ENCODE measurements around the gene CRTAC1.
A peak's percentile ranks its signal among the peaks of the same experiment; 100 is the strongest.
"Not testable (repeated sequence)": the region's sequence is repeated elsewhere in the genome, so short reads cannot be mapped to it uniquely, and the experiment has no call there.

Gene CRTAC1

DNA sequence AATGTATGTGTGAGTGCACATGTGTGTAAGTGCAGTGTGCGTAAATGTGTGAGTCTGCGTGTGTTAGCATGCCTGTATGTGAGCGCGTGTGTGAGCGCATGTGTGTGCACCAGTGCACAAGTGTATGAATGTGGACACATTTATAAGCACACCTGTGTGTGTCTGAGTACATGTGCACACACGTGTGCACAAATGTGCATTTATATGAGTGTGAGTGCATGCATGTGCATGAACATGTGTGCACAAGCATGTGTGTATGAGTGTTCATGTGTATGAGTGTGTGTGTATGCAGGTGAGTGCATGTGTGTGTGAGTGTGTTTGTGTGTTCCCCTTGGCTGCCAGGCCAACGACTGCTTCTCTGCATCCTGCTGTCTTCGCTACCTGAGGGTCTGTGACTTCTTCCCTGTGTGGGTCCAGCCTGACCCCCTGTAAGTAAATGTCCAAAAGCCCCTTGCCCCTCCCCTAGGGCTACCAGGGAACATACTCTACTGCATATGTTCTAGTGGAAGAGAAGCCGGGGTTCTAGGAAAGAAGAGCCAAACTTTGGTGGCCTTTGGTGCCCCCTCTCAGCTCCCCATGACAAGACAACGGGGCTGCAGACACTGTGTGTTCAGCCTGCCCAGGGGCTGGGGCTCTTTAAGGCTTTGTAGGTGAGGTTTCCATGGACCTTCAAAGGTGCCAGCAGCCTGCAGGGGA is 163.7 kb downstream of the CRTAC1 start:
- DNase-seq: no peak

- DNase-seq: no peak
Observed at GRCh38 chr10:97865488-97865887, 164.9 kb downstream of the CRTAC1 start.

DNA sequence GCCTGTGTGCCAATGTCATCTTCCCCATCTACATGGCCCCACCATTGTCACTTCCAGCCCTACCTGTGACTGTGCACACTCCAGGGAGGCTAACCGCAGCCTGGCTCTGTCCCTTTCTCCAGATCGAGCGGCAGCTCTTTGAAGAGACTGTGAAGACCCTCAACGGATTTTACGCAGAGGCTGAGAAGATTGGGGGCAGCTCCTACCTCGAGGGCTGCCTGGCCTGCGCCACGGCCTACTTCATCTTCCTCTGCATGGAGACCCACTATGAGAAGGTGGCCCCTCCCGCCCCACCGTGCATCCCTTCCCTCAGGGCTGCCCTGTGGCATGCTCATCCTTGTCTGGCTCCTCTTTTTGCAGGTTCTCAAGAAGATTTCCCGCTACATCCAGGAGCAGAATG is 166.6 kb downstream of the CRTAC1 start:
- DNase-seq: no peak

- DNase-seq: no peak
Observed at GRCh38 chr10:97861924-97862323, 168.5 kb downstream of the CRTAC1 start.

DNA sequence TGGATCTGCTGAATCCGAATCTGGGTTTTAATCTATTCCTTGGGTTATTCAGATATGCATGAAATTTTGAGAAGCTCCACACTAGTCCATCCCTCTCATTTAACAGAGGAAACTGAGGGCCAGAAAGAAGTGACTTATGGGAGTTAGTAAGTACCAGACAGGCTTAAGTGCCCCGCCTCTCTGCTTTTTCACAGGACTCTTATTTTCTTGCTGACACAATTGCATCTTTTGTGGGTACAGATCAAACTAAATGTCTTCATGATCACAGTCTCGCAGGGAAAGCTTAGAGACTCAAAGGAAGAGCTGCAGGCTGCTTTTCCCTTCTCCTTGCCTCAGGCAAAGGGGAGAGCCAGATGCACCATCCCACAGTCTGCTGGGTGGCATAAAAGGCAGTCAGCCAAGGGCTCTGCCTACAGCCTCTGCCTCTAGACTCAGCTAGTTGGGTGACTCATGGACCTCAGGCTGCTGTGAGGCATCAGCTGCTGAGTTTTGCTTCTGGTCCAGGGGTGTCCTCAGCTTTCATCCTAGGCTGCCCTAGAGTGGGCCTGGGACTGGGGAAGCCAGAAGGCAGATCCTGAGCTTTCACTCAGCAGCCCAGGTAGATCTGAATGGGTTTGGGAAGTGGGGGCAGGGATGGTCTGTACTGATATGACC is 169.2 kb downstream of the CRTAC1 start:
- DNase-seq: no peak

GRCh38 chr10:97858001-97858439 is 172.4 kb downstream of the CRTAC1 start:
- no peak for DNase-seq

DNA sequence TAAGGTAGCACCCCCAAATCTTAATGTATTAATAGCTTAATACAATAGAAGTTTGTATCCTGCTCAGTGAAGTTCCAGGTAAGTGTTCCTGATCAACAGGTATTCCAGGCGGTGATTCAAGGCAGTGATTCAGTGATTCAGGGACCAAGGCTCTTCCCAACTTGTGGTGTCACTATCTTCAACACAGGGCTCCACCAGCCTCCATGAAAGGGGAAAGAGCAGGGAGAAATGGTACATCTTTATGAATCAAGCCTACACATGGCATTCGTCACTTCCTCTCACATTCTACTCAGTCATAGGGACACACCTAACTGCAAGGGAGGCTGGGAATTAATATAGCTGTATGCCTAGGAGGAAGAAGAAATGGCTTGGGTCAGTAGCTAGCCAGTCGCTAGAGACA is 175.7 kb downstream of the CRTAC1 start:
- no peak for DNase-seq

DNA sequence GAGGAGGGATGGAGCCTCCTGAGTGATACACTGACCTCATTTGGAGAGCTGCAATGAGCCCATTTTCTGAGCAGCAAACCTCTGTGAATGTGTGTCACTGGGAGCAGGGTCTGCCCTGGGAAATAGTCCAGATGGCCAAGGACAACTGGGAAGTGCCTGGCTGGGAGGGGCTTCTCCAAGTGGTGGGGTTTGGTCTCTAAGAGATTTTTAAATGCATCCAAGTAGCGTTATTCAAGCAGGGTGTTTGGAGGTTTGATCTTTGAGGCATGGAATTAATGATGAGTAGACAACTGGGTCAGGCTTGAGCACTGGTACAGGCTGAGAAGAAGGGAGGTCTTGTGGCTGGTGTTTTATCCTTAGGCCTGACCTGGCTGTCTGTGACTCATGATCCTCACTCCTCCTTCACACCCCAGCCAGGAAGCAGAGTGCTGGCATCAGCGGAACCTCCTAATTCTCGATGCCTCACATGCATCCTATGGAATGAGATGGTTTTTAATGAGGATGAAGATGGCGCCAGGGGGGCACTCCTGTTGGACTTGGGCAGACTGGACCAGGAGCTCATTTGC is 177.5 kb downstream of the CRTAC1 start:
- DNase-seq: no peak

- DNase-seq: no peak
Observed at GRCh38 chr10:97852277-97852676, 178.1 kb downstream of the CRTAC1 start.

DNA sequence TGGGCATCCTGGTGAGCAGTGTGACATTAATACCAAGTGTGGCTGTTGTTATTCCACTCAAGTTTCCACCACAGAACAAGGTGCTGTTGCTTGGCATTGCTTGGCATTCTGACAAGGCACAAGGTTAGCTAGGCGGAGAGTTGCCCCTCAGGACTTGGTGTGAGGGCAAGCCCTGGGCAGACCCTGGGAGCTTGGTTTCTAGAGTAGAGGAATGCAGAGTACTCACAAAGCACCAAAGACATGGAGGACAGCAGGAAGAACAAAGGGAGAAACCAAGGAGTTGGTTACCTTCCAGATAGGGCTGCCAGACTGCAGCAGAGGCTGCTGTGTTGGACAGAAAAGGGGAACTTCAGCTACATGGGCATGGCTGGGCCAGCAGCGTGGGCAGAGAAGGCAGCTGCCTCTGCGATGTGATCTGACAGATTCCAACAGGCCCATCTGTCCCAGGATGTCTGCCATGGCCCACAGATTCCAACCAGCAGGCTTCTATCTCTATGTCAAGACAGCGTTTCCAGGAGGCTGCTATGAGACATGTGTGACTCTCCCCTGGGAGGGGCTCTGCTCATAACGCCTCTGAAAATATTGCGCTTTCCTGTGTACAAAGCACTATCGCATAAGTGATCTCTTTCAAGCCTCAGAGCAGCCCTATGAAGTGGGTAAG is 178.9 kb downstream of the CRTAC1 start:
- DNase-seq: peak; percentile 37

DNA sequence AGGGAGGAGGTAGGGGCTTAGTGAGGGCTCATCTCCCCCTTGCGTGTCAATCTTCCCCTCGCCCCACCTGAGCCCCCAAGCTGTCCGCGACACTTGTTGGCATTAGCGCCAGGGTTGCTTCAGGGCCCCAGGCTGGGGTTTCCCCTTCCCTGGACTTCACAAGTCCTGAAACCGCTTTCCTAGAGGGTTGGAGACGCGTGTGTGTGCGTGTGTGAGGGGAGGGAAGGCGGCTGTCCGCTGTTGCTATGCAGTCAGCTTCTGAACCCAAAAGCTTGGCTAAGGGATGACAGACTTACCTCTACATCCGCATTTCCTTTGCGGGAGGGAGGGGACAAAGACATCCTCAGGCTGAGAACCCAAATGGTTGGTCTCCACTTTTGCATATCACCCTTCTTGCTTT is 180.0 kb downstream of the CRTAC1 start:
- no peak for DNase-seq

GRCh38 chr10:97849687-97850402 is 180.6 kb downstream of the CRTAC1 start, which contains the start of gene GOLGA7B:
TSS of gene GOLGA7B (plus strand) at chr10:97849843. CDS start at chr10:97850304, 461 bp downstream.
- peak; percentile 54 for DNase-seq

GRCh38 chr10:97849103-97849686 is 181.2 kb downstream of the CRTAC1 start:
- no peak for DNase-seq

GRCh38 chr10:97844678-97845077 is 185.7 kb downstream of the CRTAC1 start:
- no peak for DNase-seq

GRCh38 chr10:97843972-97844371 is 186.4 kb downstream of the CRTAC1 start:
- DNase-seq: not testable (repeated sequence)

DNA sequence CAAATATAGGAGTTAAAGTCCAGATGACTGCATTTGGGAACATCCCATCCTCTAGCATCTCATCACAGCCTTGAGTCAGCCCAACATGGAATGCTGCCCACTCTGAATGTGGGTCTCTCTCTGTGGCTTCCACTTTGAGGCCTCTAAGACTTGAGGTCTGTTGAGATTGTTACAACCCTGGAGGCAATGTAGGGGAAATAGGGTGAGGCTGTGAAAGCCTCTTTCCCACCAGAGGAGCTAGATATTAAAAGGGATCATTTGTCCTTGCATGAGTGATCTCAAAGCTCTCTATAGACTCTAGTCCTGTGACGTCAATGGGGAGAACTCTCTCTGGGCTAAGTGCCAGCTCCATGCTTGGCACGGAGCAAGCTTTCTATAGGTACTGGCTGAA is 187.1 kb downstream of the CRTAC1 start:
- DNase-seq: no peak

GRCh38 chr10:97842656-97843280 is 187.7 kb downstream of the CRTAC1 start:
- no peak for DNase-seq

- DNase-seq: not testable (repeated sequence)
Observed at GRCh38 chr10:97842114-97842513, 188.3 kb downstream of the CRTAC1 start.

GRCh38 chr10:97841166-97841565 is 189.3 kb downstream of the CRTAC1 start:
- not testable (repeated sequence) for DNase-seq

DNA sequence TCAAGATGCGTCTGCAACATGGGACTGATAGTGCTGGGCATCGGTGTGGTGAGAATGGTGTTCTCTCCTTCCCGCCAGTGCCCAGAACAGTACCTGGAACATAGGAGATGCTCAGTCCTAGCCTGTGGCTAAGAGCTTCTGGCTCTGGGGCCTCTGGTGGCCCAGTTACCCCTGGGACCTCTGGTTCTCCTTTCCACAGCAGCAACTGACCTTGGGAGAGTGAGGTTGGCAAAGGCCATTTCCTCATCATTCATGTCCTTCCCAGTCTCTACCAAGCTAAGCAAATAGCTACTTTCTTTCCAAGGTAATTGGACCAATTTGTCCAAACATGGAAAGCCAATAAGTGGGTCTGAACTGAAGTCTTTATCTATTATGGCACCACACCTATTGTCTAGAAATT is 192.3 kb downstream of the CRTAC1 start:
- DNase-seq: no peak

- DNase-seq: no peak
Observed at GRCh38 chr10:97836446-97836845, 194.0 kb downstream of the CRTAC1 start.

GRCh38 chr10:97831259-97831658 is 199.2 kb downstream of the CRTAC1 start:
- DNase-seq: no peak

Data from stimulated activated CD4-positive, alpha-beta T cell treated with anti-CD3 and anti-CD28 coated beads, Interleukin-4, amount 100 ng/mL, for 24 hours (primary cell).